Natural killer cell (primary cell): ENCODE results near the gene SLIT1. TPM values are rescaled to one million over a fixed set of nuclear protein-coding genes. Genes with fewer than 3 reads are reported as not detected.

Experiments used
- ATAC-seq, 3 donors: fragments of 150-1000 bp in 2 of 3; fragments of 200-7000 bp in 1 of 3; cut with Tn5 transposase; 1 replicate in 1 of 3; 2 replicates in 2 of 3; pipeline ENCODE4 v1.10.0; 2021; ENCODE audit warnings: mild to moderate bottlenecking in 2 of 3, moderate library complexity in 2 of 3
- DNase-seq, 2 donors: peaks; one replicate each; pipeline versions ENCODE4 v3.0.0 to v3.0.0-alpha.2; 2013 to 2021; ENCODE audit warnings: mixed read lengths in 1 of 2
- H3K27ac ChIP-seq: one replicate; pipeline ENCODE4 v1.5.1; 2013; ENCODE audit warnings: mild to moderate bottlenecking, low read length
- H3K27me3 ChIP-seq: one replicate; pipeline ENCODE4 v1.6.1; 2013; ENCODE audit warnings: low read length; ENCODE audit not compliant: control insufficient read depth, insufficient read depth
- H3K36me3 ChIP-seq: one replicate; pipeline ENCODE4 v1.6.1; 2013; ENCODE audit warnings: low read length; ENCODE audit not compliant: control insufficient read depth, insufficient read depth
- H3K4me1 ChIP-seq: one replicate; pipeline ENCODE4 v1.6.1; 2013; ENCODE audit warnings: low read length; ENCODE audit not compliant: control insufficient read depth, insufficient read depth
- H3K4me3 ChIP-seq: one replicate; pipeline ENCODE4 v1.5.1; 2013; ENCODE audit warnings: low read length
- H3K9me3 ChIP-seq: one replicate; pipeline ENCODE4 v1.6.1; 2013; ENCODE audit warnings: low read length; ENCODE audit not compliant: control insufficient read depth, insufficient read depth
- H3K27ac Mint-ChIP-seq, 2 donors: one replicate each; pipeline ENCODE4 v1.8.0; 2022; ENCODE audit warnings: mild to moderate bottlenecking in 2 of 2, mixed read lengths in 2 of 2, moderate library complexity in 1 of 2
- H3K27me3 Mint-ChIP-seq, 2 donors: one replicate each; pipeline ENCODE4 v1.8.0; 2022; ENCODE audit warnings: low read depth in 2 of 2, mixed read lengths in 2 of 2
- H3K36me3 Mint-ChIP-seq: one replicate; pipeline ENCODE4 v1.8.0; 2022; ENCODE audit warnings: mixed read lengths
- H3K4me1 Mint-ChIP-seq, 2 donors: one replicate each; pipeline ENCODE4 v1.8.0; 2022; ENCODE audit warnings: mixed read lengths in 2 of 2
- H3K4me3 Mint-ChIP-seq: one replicate; pipeline ENCODE4 v1.8.0; 2022; ENCODE audit warnings: mild to moderate bottlenecking, moderate library complexity, mixed read lengths
- H3K9me3 Mint-ChIP-seq, 2 donors: one replicate each; pipeline ENCODE4 v1.8.0; 2022; ENCODE audit warnings: mixed read lengths in 2 of 2
- WGBS: methylation state at CpG from one replicate; pipeline ENCODE4 v1.1.7; 2013; ENCODE audit warnings: missing lambda C conversion rate; ENCODE audit not compliant: insufficient coverage; 5-methylcytosine and 5-hydroxymethylcytosine counted together
- intact Hi-C: fragments of 100-400 bp; cut with micrococcal nuclease; formaldehyde crosslinking; loops from one replicate; pipeline ENCODE4 v1.14.2; 2022
- total RNA-seq, 4 donors: library from RNA; stranded (reverse); fragments of 120-200 nt in 1 of 4; gene quantifications; one replicate each; pipeline versions ENCODE4 v1.2.3 to v1.2.4, GENCODE V29; 2013 to 2022
- TF ChIP-seq, protein P1 (sequence below): fragments of 200-600 bp; IDR thresholded peaks from one replicate; pipeline ENCODE4 v1.8.0; 2022; ENCODE audit warnings: antibody characterized with exemption

SLIT1 gene
- total RNA-seq, 3 donors from 2014 or later (not counting 1 experiment from before 2014, with no cell fraction given) = 0.28 to 1.5 (median 1.1) TPM

DNA sequence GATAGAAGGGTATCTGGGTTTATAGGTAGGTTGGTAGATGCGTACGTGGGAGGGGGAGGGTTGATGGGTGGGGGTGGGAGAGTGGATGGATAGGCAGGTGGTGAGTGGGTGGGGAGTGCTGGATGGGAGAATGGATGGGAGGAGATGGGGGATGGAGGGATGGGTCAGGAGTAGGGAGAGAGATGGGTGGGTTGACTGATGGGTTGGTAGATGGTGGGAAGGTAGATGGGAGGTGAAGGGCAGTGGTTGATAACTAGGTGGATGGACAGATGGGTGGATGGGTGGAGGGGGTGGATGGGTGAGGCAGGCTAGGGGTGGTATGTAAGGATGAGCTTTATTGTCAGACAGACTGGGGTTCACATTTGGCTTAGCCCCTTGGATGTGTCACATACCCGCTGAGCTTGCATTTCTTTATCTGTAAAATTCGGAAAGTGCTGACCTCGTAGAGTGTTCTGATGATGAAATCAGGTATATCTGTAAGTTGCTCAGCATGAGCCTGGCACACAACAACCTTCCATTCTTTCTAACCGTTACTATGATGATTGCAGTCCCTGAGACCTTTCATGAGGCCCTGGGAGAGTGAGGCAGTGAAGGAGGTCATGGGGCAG is 34.3 kb downstream of the SLIT1 start:
- H3K4me1 ChIP-seq = no peaks in the 10 kb centered on the region
- no peaks in the 10 kb centered on the region for H3K36me3 Mint-ChIP-seq
- H3K4me1 Mint-ChIP-seq = no peaks in the 10 kb centered on the region
- H3K36me3 ChIP-seq = no peaks in the 10 kb centered on the region
- intact Hi-C loops = no loop called here
- H3K9me3 Mint-ChIP-seq = no peaks in the 10 kb centered on the region
- peaks cover 0 to 6% of the 10 kb centered on the region in 2 donors for H3K27me3 Mint-ChIP-seq
- 89% methylated on average over 5 of the region's 6 CpGs for WGBS
- H3K4me3 ChIP-seq = no peak overlapping the region
- ATAC-seq (no peak), DNase-seq (no peak)
- no peaks in the 10 kb centered on the region for H3K9me3 ChIP-seq
- TF ChIP-seq, protein P1, sequence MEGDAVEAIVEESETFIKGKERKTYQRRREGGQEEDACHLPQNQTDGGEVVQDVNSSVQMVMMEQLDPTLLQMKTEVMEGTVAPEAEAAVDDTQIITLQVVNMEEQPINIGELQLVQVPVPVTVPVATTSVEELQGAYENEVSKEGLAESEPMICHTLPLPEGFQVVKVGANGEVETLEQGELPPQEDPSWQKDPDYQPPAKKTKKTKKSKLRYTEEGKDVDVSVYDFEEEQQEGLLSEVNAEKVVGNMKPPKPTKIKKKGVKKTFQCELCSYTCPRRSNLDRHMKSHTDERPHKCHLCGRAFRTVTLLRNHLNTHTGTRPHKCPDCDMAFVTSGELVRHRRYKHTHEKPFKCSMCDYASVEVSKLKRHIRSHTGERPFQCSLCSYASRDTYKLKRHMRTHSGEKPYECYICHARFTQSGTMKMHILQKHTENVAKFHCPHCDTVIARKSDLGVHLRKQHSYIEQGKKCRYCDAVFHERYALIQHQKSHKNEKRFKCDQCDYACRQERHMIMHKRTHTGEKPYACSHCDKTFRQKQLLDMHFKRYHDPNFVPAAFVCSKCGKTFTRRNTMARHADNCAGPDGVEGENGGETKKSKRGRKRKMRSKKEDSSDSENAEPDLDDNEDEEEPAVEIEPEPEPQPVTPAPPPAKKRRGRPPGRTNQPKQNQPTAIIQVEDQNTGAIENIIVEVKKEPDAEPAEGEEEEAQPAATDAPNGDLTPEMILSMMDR = no peak
- H3K4me3 Mint-ChIP-seq = no peak overlapping the region
- no peaks in the 10 kb centered on the region for H3K27me3 ChIP-seq
- H3K27ac Mint-ChIP-seq = no peak overlapping the region
- no peak overlapping the region for H3K27ac ChIP-seq

DNA sequence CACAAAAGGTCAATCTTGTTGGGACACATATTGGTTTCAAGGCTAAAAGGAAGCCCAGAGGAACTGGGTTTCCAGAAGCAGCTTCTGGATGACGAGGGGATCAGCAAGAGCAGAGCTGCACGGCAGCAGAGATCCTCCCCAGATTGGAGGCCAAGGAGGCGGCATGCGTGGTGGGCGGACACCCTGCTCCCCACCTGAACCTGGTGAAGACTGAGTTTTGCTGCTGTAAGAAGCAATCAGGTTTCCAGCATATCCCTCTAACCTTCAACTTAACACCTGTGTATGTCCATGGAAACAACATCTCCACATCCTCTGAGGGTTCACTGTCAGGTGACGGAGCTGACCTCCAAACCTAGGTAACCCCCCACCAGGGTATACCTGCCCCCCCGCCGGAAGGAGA is 35.1 kb downstream of the SLIT1 start:
- no peak overlapping the region for H3K4me3 ChIP-seq
- Mint-ChIP-seq H3K4me3 (no peak overlapping the region), H3K27ac (no peak overlapping the region), H3K4me1 (no peaks in the 10 kb centered on the region), H3K36me3 (no peaks in the 10 kb centered on the region), H3K27me3 (peaks cover 0 to 7% of the 10 kb centered on the region in 2 donors), H3K9me3 (no peaks in the 10 kb centered on the region)
- no peaks in the 10 kb centered on the region for H3K36me3 ChIP-seq
- no peak overlapping the region for H3K27ac ChIP-seq
- no peaks in the 10 kb centered on the region for H3K4me1 ChIP-seq
- intact Hi-C loops = no loop called here
- TF ChIP-seq, protein P1 = no peak
- H3K9me3 ChIP-seq = no peaks in the 10 kb centered on the region
- 77% methylated on average over 8 of the region's 8 CpGs for WGBS
- no peaks in the 10 kb centered on the region for H3K27me3 ChIP-seq
- ATAC-seq (no peak), DNase-seq (no peak)

DNA sequence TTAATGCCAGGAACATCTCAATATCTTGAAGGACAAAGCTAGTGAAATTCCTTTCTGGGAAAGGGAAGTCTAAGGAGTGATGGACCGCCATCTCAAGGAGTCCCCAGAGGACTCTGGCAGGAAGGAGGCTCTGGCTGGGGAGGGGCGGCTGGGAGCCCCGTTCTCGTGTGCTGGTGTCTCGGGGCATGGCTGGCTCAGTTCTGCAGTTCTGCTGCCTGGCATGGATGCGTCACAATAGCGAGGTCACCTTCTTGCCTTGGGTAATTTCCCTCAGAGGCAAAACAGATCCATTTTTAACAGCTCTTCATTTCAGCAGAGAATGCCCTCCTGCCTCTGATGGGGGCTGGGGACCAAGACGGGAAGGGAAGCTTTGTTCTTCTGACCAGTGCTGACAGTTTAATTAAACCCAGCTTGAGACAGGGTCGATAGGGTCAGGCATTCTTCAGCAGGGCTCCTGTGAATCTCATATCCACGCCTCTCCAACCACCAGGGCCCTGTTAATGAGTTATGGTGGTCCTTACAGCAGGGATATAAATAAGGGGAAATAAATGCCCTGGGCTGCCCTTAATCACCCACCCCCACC is 35.7 kb downstream of the SLIT1 start:
- Mint-ChIP-seq H3K36me3 (no peaks in the 10 kb centered on the region), H3K27ac (no peak overlapping the region), H3K4me3 (no peak overlapping the region), H3K27me3 (peaks cover 0 to 7% of the 10 kb centered on the region in 2 donors), H3K4me1 (no peaks in the 10 kb centered on the region), H3K9me3 (no peaks in the 10 kb centered on the region)
- intact Hi-C loops = no loop called here
- Histone ChIP-seq H3K9me3 (no peaks in the 10 kb centered on the region), H3K4me3 (no peak overlapping the region), H3K36me3 (no peaks in the 10 kb centered on the region), H3K4me1 (no peaks in the 10 kb centered on the region), H3K27me3 (no peaks in the 10 kb centered on the region), H3K27ac (no peak overlapping the region)
- DNase-seq = no peak
- ATAC-seq = no peak
- WGBS = 66% methylated on average over 9 of the region's 10 CpGs
- TF ChIP-seq, protein P1 = no peak

DNA sequence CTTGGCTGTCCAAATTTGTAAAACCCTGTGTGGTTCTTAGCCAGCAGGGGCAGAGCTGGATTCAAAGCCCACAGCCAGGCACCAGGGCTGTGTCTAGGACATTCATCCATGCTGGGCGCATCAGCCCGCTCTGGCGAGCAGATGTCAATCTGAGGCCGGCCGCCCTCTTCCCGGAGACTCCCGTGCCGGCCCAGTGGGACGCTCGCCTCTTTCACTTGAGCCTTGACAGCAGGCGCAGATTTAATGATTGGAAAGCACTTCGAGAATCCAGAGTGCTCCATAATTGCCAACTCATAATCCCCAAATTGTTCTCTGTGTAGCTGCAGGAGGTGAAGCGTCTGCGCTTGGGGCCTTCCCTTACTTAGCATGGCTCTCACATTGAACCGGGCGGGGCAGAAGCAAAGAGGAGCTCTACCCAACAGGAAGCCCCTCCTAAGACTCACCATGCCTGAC is 36.7 kb downstream of the SLIT1 start:
- no peaks in the 10 kb centered on the region for H3K4me1 ChIP-seq
- Mint-ChIP-seq H3K4me1 (no peaks in the 10 kb centered on the region), H3K4me3 (no peak overlapping the region), H3K27me3 (peaks cover 0 to 7% of the 10 kb centered on the region in 2 donors), H3K9me3 (no peaks in the 10 kb centered on the region), H3K27ac (no peak overlapping the region), H3K36me3 (no peaks in the 10 kb centered on the region)
- TF ChIP-seq, protein P1 = no peak
- no peak for ATAC-seq
- intact Hi-C loops = no loop called here
- no peaks in the 10 kb centered on the region for H3K27me3 ChIP-seq
- 90% methylated on average over 16 of the region's 16 CpGs for WGBS
- no peaks in the 10 kb centered on the region for H3K9me3 ChIP-seq
- no peak for DNase-seq
- no peak overlapping the region for H3K27ac ChIP-seq
- no peaks in the 10 kb centered on the region for H3K36me3 ChIP-seq
- no peak overlapping the region for H3K4me3 ChIP-seq
